Measurements from ENCODE around the gene MAML3.

The MAML3 gene

GRCh38 chr4:139674875-139675550, 479.0 kb downstream of the MAML3 start:
- H3K9me3 Mint-ChIP-seq, result no peaks in the 10 kb centered on the region
- no peak for ATAC-seq
- no peaks in the 10 kb centered on the region for H3K4me1 Mint-ChIP-seq
- H3K27me3 Mint-ChIP-seq, result no peaks in the 10 kb centered on the region
- H3K4me3 Mint-ChIP-seq, result no peak overlapping the region
- no peak for DNase-seq
- no peak overlapping the region for H3K27ac Mint-ChIP-seq
- H3K36me3 Mint-ChIP-seq (ENCODE audit: low read depth), result no peaks in the 10 kb centered on the region

GRCh38 chr4:139672732-139673131, 481.3 kb downstream of the MAML3 start:
- ATAC-seq (no peak), DNase-seq (no peak)
- Mint-ChIP-seq H3K4me3 (no peak overlapping the region), H3K36me3 (ENCODE audit: low read depth) (no peaks in the 10 kb centered on the region), H3K9me3 (no peaks in the 10 kb centered on the region), H3K27ac (no peak overlapping the region), H3K27me3 (no peaks in the 10 kb centered on the region), H3K4me1 (no peaks in the 10 kb centered on the region)

- no peaks in the 10 kb centered on the region for H3K4me1 Mint-ChIP-seq
- ATAC-seq, result no peak
Measured at GRCh38 chr4:139672215-139672614, 481.8 kb downstream of the MAML3 start.

GRCh38 chr4:139670775-139671174, 483.2 kb downstream of the MAML3 start:
- no peak for ATAC-seq
- DNase-seq, result no peak
- Mint-ChIP-seq H3K27ac (no peak overlapping the region), H3K4me1 (peaks cover 13% of the 10 kb centered on the region), H3K36me3 (ENCODE audit: low read depth) (no peaks in the 10 kb centered on the region), H3K9me3 (no peaks in the 10 kb centered on the region), H3K4me3 (no peak overlapping the region), H3K27me3 (peaks cover 6% of the 10 kb centered on the region)

More at GRCh38 chr4:139672215-139672614, 481.8 kb downstream of the MAML3 start:
- no peak for DNase-seq
- H3K9me3 Mint-ChIP-seq, result no peaks in the 10 kb centered on the region
- no peaks in the 10 kb centered on the region for H3K36me3 Mint-ChIP-seq (ENCODE audit: low read depth)
- H3K27ac Mint-ChIP-seq, result no peak overlapping the region
- no peaks in the 10 kb centered on the region for H3K27me3 Mint-ChIP-seq
- no peak overlapping the region for H3K4me3 Mint-ChIP-seq

- DNase-seq (no peak), ATAC-seq (no peak)
- Mint-ChIP-seq H3K4me3 (no peak overlapping the region), H3K36me3 (ENCODE audit: low read depth) (no peaks in the 10 kb centered on the region), H3K27ac (no peak overlapping the region), H3K9me3 (no peaks in the 10 kb centered on the region), H3K27me3 (peaks cover 6% of the 10 kb centered on the region), H3K4me1 (peaks cover 20% of the 10 kb centered on the region)
Measured at GRCh38 chr4:139669890-139670289, 484.1 kb downstream of the MAML3 start.

- no peaks in the 10 kb centered on the region for H3K36me3 Mint-ChIP-seq (ENCODE audit: low read depth)
- peaks cover 20% of the 10 kb centered on the region for H3K4me1 Mint-ChIP-seq
- H3K4me3 Mint-ChIP-seq, result no peak overlapping the region
- ATAC-seq, result no peak
- no peak for DNase-seq
- no peaks in the 10 kb centered on the region for H3K9me3 Mint-ChIP-seq
- no peak overlapping the region for H3K27ac Mint-ChIP-seq
- H3K27me3 Mint-ChIP-seq, result peaks cover 6% of the 10 kb centered on the region
Measured at GRCh38 chr4:139669335-139669734, 484.6 kb downstream of the MAML3 start.

GRCh38 chr4:139668658-139669201, 485.3 kb downstream of the MAML3 start:
- Mint-ChIP-seq H3K4me1 (peaks cover 20% of the 10 kb centered on the region), H3K27ac (no peak overlapping the region), H3K4me3 (no peak overlapping the region), H3K9me3 (no peaks in the 10 kb centered on the region), H3K27me3 (peaks cover 6% of the 10 kb centered on the region), H3K36me3 (ENCODE audit: low read depth) (no peaks in the 10 kb centered on the region)
- DNase-seq, result no peak
- ATAC-seq, result no peak

- DNase-seq (no peak), ATAC-seq (no peak)
- H3K9me3 Mint-ChIP-seq, result no peaks in the 10 kb centered on the region
- H3K4me3 Mint-ChIP-seq, result no peak overlapping the region
- H3K4me1 Mint-ChIP-seq, result peaks cover 20% of the 10 kb centered on the region
- peaks cover 6% of the 10 kb centered on the region for H3K27me3 Mint-ChIP-seq
- no peak overlapping the region for H3K27ac Mint-ChIP-seq
- no peaks in the 10 kb centered on the region for H3K36me3 Mint-ChIP-seq (ENCODE audit: low read depth)
Measured at GRCh38 chr4:139668036-139668435, 485.9 kb downstream of the MAML3 start.
